Liver (tissue), 9 donors: ENCODE results near the gene ESRRA. TPM values are rescaled to one million over a fixed set of nuclear protein-coding genes. Genes with fewer than 3 reads are reported as not detected.

Source experiments
- DNase-seq: peaks from one replicate; pipeline ENCODE4 v3.0.0-alpha.2; 2017; ENCODE audit warnings: low spot score
- H3K27ac ChIP-seq, 2 donors: one replicate each; pipeline ENCODE4 v1.7.0; 2013; ENCODE audit warnings: inconsistent platforms in 2 of 2, low read length in 2 of 2, control low read depth in 1 of 2, low read depth in 1 of 2, mild to moderate bottlenecking in 1 of 2
- H3K27me3 ChIP-seq, 4 donors: one replicate each; pipeline versions ENCODE4 v1.6.1 to v1.7.0; 2013; ENCODE audit warnings: low read length in 3 of 4, inconsistent platforms in 1 of 4, mild to moderate bottlenecking in 1 of 4, moderate library complexity in 1 of 4; ENCODE audit not compliant: control insufficient read depth in 4 of 4, insufficient read depth in 4 of 4
- H3K36me3 ChIP-seq, 4 donors: one replicate each; pipeline versions ENCODE4 v1.6.1 to v1.7.0; 2013; ENCODE audit warnings: low read length in 3 of 4, mild to moderate bottlenecking in 3 of 4, low read depth in 1 of 4, moderate library complexity in 1 of 4; ENCODE audit not compliant: control insufficient read depth in 4 of 4, insufficient read depth in 3 of 4
- H3K4me1 ChIP-seq, 4 donors: one replicate each; pipeline versions ENCODE4 v1.6.1 to v1.7.0; 2013; ENCODE audit warnings: low read length in 3 of 4, mild to moderate bottlenecking in 3 of 4, moderate library complexity in 1 of 4; ENCODE audit not compliant: control insufficient read depth in 4 of 4, insufficient read depth in 4 of 4
- H3K4me3 ChIP-seq, 3 donors: one replicate each; pipeline versions ENCODE4 v1.6.1 to v1.7.0; 2013; ENCODE audit warnings: low read length in 3 of 3, control low read depth in 1 of 3, low read depth in 1 of 3, mild to moderate bottlenecking in 1 of 3
- H3K9ac ChIP-seq, 2 donors: one replicate each; pipeline ENCODE4 v1.7.0; 2013; ENCODE audit warnings: low read length in 2 of 2, mild to moderate bottlenecking in 2 of 2, moderate library complexity in 2 of 2, control low read depth in 1 of 2, low read depth in 1 of 2
- H3K9me3 ChIP-seq, 4 donors: one replicate each; pipeline versions ENCODE4 v1.6.1 to v1.7.0; 2013; ENCODE audit warnings: low read length in 3 of 4; ENCODE audit not compliant: control insufficient read depth in 4 of 4
- EGR1 ChIP-seq, 2 donors: IDR thresholded peaks; 2 replicates each; pipeline ENCODE4 v1.6.1; 2016 to 2018; ENCODE audit warnings: antibody characterized with exemption in 2 of 2, low read depth in 2 of 2
- FOXA2 ChIP-seq: IDR thresholded peaks from 2 replicates; pipeline ENCODE4 v1.6.1; 2016; ENCODE audit warnings: antibody characterized with exemption
- HNF4A ChIP-seq, 2 donors: conservative IDR thresholded peaks; 2 replicates each; pipeline ENCODE4 v1.6.1; 2016; ENCODE audit warnings: antibody characterized with exemption in 2 of 2, mild to moderate bottlenecking in 2 of 2
- MAX ChIP-seq: IDR thresholded peaks from 2 replicates; pipeline ENCODE4 v1.6.1; 2016; ENCODE audit warnings: antibody characterized with exemption
- NR2F2 ChIP-seq: IDR thresholded peaks from 2 replicates; pipeline ENCODE4 v1.6.1; 2016; ENCODE audit warnings: antibody characterized with exemption
- REST ChIP-seq: IDR thresholded peaks from 2 replicates; pipeline ENCODE4 v1.6.1; 2016; ENCODE audit warnings: antibody characterized with exemption, mild to moderate bottlenecking
- RXRA ChIP-seq, 2 donors: IDR thresholded peaks; 2 replicates each; pipeline ENCODE4 v1.6.1; 2017 to 2018; ENCODE audit warnings: antibody characterized with exemption in 2 of 2, mild to moderate bottlenecking in 1 of 2
- SP1 ChIP-seq: IDR thresholded peaks from 2 replicates; pipeline ENCODE4 v1.6.1; 2018; ENCODE audit warnings: antibody characterized with exemption, mild to moderate bottlenecking
- ZBTB33 ChIP-seq: IDR thresholded peaks from 2 replicates; pipeline ENCODE4 v1.6.1; 2016; ENCODE audit warnings: antibody characterized with exemption
- WGBS: extraction: QIAGEN DNeasy Blood & Tissue Kit; methylation state at CpG from one replicate; pipeline ENCODE4 v1.1.7; 2013; 5-methylcytosine and 5-hydroxymethylcytosine counted together
- polyA plus RNA-seq, 2 donors: library from polyadenylated mRNA; stranded (reverse) in 1 of 2; unstranded in 1 of 2; fragments of 200-250 nt in 1 of 2; fragments of >200 nt in 1 of 2; fragmentation: Nextera tagmentation in 1 of 2; extraction: Ambion mirVana in 1 of 2; gene quantifications; one replicate each; pipeline versions ENCODE4 v1.2.1 to v1.2.3, GENCODE V29; 2013 to 2015
- total RNA-seq, 2 donors: library from RNA; depleted of rRNA; stranded (reverse); fragments of >200 nt; gene quantifications; one replicate each; pipeline ENCODE4 v1.2.3, GENCODE V29; 2014
- donor health status: healthy.
- donor health status: healthy.
- donor health status: healthy.
- donor health status: healthy.
- donor health status: healthy.

ESRRA gene
- total and polyA plus RNA-seq, 4 donors = 13.9 to 64.8 (median 37.5) TPM

- WGBS = 89% methylated on average over 29 of the region's 29 CpGs
- H3K9ac ChIP-seq = no peak overlapping the region
- no peak for DNase-seq
- H3K36me3 ChIP-seq = peaks cover 0 to 12% (median 3%) of the 10 kb centered on the region in 4 donors
- no peaks in the 10 kb centered on the region for H3K27me3 ChIP-seq
- peaks cover under 1 to 9% (median 5%) of the 10 kb centered on the region in 4 donors for H3K4me1 ChIP-seq
- TF ChIP-seq HNF4A (conservative IDR thresholded peaks at IDR 0.05) = no peak
- no peak for TF ChIP-seq FOXA2
- no peak overlapping the region for H3K27ac ChIP-seq
- H3K9me3 ChIP-seq = no peaks in the 10 kb centered on the region
- H3K4me3 ChIP-seq = no peak overlapping the region
Measured at GRCh38 chr11:64263021-64263946, 42.0 kb upstream of the ESRRA start.

GRCh38 chr11:64263947-64264317 is 41.4 kb upstream of the ESRRA start:
- 96% methylated on average over 8 of the region's 8 CpGs for WGBS
- no peak for DNase-seq
- TF ChIP-seq ZBTB33 (no peak), EGR1 (IDR thresholded peaks at IDR 0.05; ENCODE audit: low read depth in 2 of 2) (no peak), SP1 (no peak), NR2F2 (no peak), REST (no peak)
- Histone ChIP-seq H3K4me1 (peaks cover 5 to 15% (median 12%) of the 10 kb centered on the region in 4 donors), H3K9me3 (no peaks in the 10 kb centered on the region), H3K36me3 (peaks cover 0 to 9% (median 3%) of the 10 kb centered on the region in 4 donors), H3K27me3 (no peaks in the 10 kb centered on the region), H3K9ac (no peak overlapping the region), H3K4me3 (no peak overlapping the region), H3K27ac (no peak overlapping the region)

GRCh38 chr11:64264371-64264852 is 40.9 kb upstream of the ESRRA start:
- Histone ChIP-seq H3K36me3 (peaks cover 0 to 9% (median 3%) of the 10 kb centered on the region in 4 donors), H3K9ac (no peak overlapping the region), H3K9me3 (no peaks in the 10 kb centered on the region), H3K4me3 (no peak overlapping the region), H3K27ac (no peak overlapping the region), H3K27me3 (no peaks in the 10 kb centered on the region), H3K4me1 (peaks cover 5 to 17% (median 14%) of the 10 kb centered on the region in 4 donors)
- DNase-seq = no peak
- TF ChIP-seq FOXA2 (no peak), RXRA (IDR thresholded peaks at IDR 0.05) (no peak), MAX (no peak)
- WGBS = 96% methylated on average over 10 of the region's 10 CpGs
